Adipocyte (in vitro differentiated cells): ENCODE results near the gene TEX13A.

Experiments
- DNase-seq: peaks from one replicate; pipeline ENCODE4 v3.0.0-alpha.2; 2015; ENCODE audit warnings: low read depth
- H3K27me3 ChIP-seq: replicated peaks from 2 replicates; pipeline ENCODE4 v1.7.0; 2013; ENCODE audit warnings: mild to moderate bottlenecking, low read length, moderate library complexity; ENCODE audit not compliant: control insufficient read depth, insufficient read depth
- H3K36me3 ChIP-seq: 2 replicates; pipeline ENCODE4 v1.7.0; 2013; ENCODE audit warnings: low read length, mild to moderate bottlenecking, moderate library complexity; ENCODE audit not compliant: control insufficient read depth, insufficient read depth, severe bottlenecking
- H3K4me1 ChIP-seq: 2 replicates; pipeline ENCODE4 v1.7.0; 2013; ENCODE audit warnings: mild to moderate bottlenecking, low read length, moderate library complexity; ENCODE audit not compliant: control insufficient read depth, insufficient read depth
- H3K4me3 ChIP-seq: 2 replicates; pipeline ENCODE4 v1.7.0; 2013; ENCODE audit warnings: mild to moderate bottlenecking, low read length, moderate library complexity
- H3K9ac ChIP-seq: 2 replicates; pipeline ENCODE4 v1.7.0; 2013; ENCODE audit warnings: mild to moderate bottlenecking, low read length, moderate library complexity
- H3K9me3 ChIP-seq: 2 replicates; pipeline ENCODE4 v1.7.0; 2013; ENCODE audit warnings: mild to moderate bottlenecking, low read length, moderate library complexity; ENCODE audit not compliant: control insufficient read depth

The TEX13A gene

GRCh38 chrX:105173071-105173470 is 47.4 kb downstream of the TEX13A start:
- H3K9ac ChIP-seq = no peak overlapping the region
- DNase-seq = no peak
- H3K4me3 ChIP-seq = no peak overlapping the region
- H3K9me3 ChIP-seq = peaks cover 3% of the 10 kb centered on the region
- H3K27me3 ChIP-seq = peaks cover 9% of the 10 kb centered on the region
- no peaks in the 10 kb centered on the region for H3K36me3 ChIP-seq
- no peaks in the 10 kb centered on the region for H3K4me1 ChIP-seq
